Osteoblast (primary cell): ENCODE measurements around the gene LIMD2. TPM values are rescaled to one million over a fixed set of nuclear protein-coding genes. Genes with fewer than 3 reads are reported as not detected.
A peak's percentile ranks its signal among the peaks of the same experiment; 100 is the strongest.

ENCODE experiments used
- DNase-seq: peaks from one replicate; pipeline ENCODE4 v3.0.0; 2011; ENCODE audit warnings: low spot score, mixed read lengths; ENCODE audit not compliant: insufficient read length; ENCODE audit errors: missing footprints
- H2AFZ ChIP-seq: 2 replicates; pipeline ENCODE4 v1.6.0; 2011; ENCODE audit warnings: mild to moderate bottlenecking, low read length
- H3K27ac ChIP-seq: 2 replicates; pipeline ENCODE4 v1.5.1; 2011; ENCODE audit warnings: mild to moderate bottlenecking, low read depth, low read length, moderate library complexity
- H3K27me3 ChIP-seq: 2 replicates; pipeline ENCODE4 v1.6.0; 2012; ENCODE audit warnings: mild to moderate bottlenecking, control low read depth, inconsistent platforms, low read length, moderate library complexity; ENCODE audit not compliant: insufficient read depth
- H3K36me3 ChIP-seq: 2 replicates; pipeline ENCODE4 v1.5.1; 2011; ENCODE audit warnings: mild to moderate bottlenecking, low read length, control low read depth, moderate library complexity; ENCODE audit not compliant: insufficient read depth
- H3K4me1 ChIP-seq: 2 replicates; pipeline ENCODE4 v1.5.1; 2011; ENCODE audit warnings: mild to moderate bottlenecking, low read length, control low read depth, moderate library complexity; ENCODE audit not compliant: insufficient read depth
- H3K4me2 ChIP-seq: 2 replicates; pipeline ENCODE4 v1.6.0; 2011; ENCODE audit warnings: mild to moderate bottlenecking, low read length; ENCODE audit not compliant: insufficient read depth
- H3K4me3 ChIP-seq: fragments of 200-600 bp; sonication (generic); 3 replicates; pipeline ENCODE4 v1.5.1; 2012; ENCODE audit warnings: mild to moderate bottlenecking, low read length, inconsistent platforms; ENCODE audit not compliant: insufficient read depth
- H3K79me2 ChIP-seq: 2 replicates; pipeline ENCODE4 v1.6.0; 2012; ENCODE audit warnings: mild to moderate bottlenecking, low read length, control low read depth, inconsistent platforms; ENCODE audit not compliant: insufficient read depth
- H3K9me3 ChIP-seq: 2 replicates; pipeline ENCODE4 v1.5.1; 2011; ENCODE audit warnings: low read depth, low read length, control low read depth
- H4K20me1 ChIP-seq: 2 replicates; pipeline ENCODE4 v1.6.0; 2012; ENCODE audit warnings: mild to moderate bottlenecking, low read length, control low read depth; ENCODE audit not compliant: insufficient read depth
- CTCF ChIP-seq: IDR thresholded peaks from 2 replicates; pipeline ENCODE4 v1.5.1; 2011; ENCODE audit warnings: mild to moderate bottlenecking, low read depth, low read length, moderate library complexity; ENCODE audit errors: extremely low read depth
- total RNA-seq: library from RNA; depleted of rRNA; stranded (reverse); fragments of >200 nt; gene quantifications from 2 replicates; pipeline ENCODE4 v1.2.3, GENCODE V29; 2012

LIMD2 gene
- total RNA-seq, 1 donor: 4.3 TPM

GRCh38 chr17:63672856-63673255, 27.1 kb downstream of the LIMD2 start:
- Histone ChIP-seq H3K27ac (no peak overlapping the region), H3K4me2 (no peak overlapping the region), H4K20me1 (no peaks in the 10 kb centered on the region), H2AFZ (no peak overlapping the region), H3K79me2 (peaks cover 6% of the 10 kb centered on the region), H3K4me1 (peaks cover 20% of the 10 kb centered on the region), H3K4me3 (no peak overlapping the region), H3K36me3 (peaks cover 4% of the 10 kb centered on the region), H3K9me3 (no peaks in the 10 kb centered on the region), H3K27me3 (no peaks in the 10 kb centered on the region)
- DNase-seq: peak; percentile 1
- TF ChIP-seq CTCF: no peak

- Histone ChIP-seq H3K27ac (no peak overlapping the region), H3K4me1 (no peaks in the 10 kb centered on the region), H3K36me3 (peaks cover 16% of the 10 kb centered on the region), H3K9me3 (no peaks in the 10 kb centered on the region), H2AFZ (no peak overlapping the region), H3K4me2 (no peak overlapping the region), H3K4me3 (no peak overlapping the region), H3K27me3 (no peaks in the 10 kb centered on the region), H3K79me2 (no peaks in the 10 kb centered on the region), H4K20me1 (no peaks in the 10 kb centered on the region)
- TF ChIP-seq CTCF: no peak
- no peak for DNase-seq
Observed at GRCh38 chr17:63665527-63666214, 34.3 kb downstream of the LIMD2 start.

- no peaks in the 10 kb centered on the region for H3K27me3 ChIP-seq
- no peaks in the 10 kb centered on the region for H3K9me3 ChIP-seq
- no peaks in the 10 kb centered on the region for H4K20me1 ChIP-seq
- TF ChIP-seq CTCF: no peak
- DNase-seq: no peak
- H3K79me2 ChIP-seq: no peaks in the 10 kb centered on the region
- H3K4me1 ChIP-seq: no peaks in the 10 kb centered on the region
- peaks cover 19% of the 10 kb centered on the region for H3K36me3 ChIP-seq
- H3K4me3 ChIP-seq: no peak overlapping the region
- H3K27ac ChIP-seq: no peak overlapping the region
- no peak overlapping the region for H2AFZ ChIP-seq
- no peak overlapping the region for H3K4me2 ChIP-seq
Observed at GRCh38 chr17:63659850-63660249, 40.1 kb downstream of the LIMD2 start.

GRCh38 chr17:63658366-63658765, 41.6 kb downstream of the LIMD2 start:
- no peak overlapping the region for H3K4me3 ChIP-seq
- H3K4me1 ChIP-seq: no peaks in the 10 kb centered on the region
- no peak overlapping the region for H2AFZ ChIP-seq
- no peak overlapping the region for H3K27ac ChIP-seq
- no peak for DNase-seq
- TF ChIP-seq CTCF: no peak
- no peaks in the 10 kb centered on the region for H3K27me3 ChIP-seq
- H4K20me1 ChIP-seq: no peaks in the 10 kb centered on the region
- H3K36me3 ChIP-seq: peaks cover 19% of the 10 kb centered on the region
- H3K4me2 ChIP-seq: no peak overlapping the region
- H3K79me2 ChIP-seq: no peaks in the 10 kb centered on the region
- H3K9me3 ChIP-seq: no peaks in the 10 kb centered on the region
